Activated T-cell treated with anti-CD3 and anti-CD28 coated beads, Interleukin-2, amount 50 U/mL, for 4 hours (primary cell): ENCODE results near the gene SETX. TPM values are rescaled to one million over a fixed set of nuclear protein-coding genes. Genes with fewer than 3 reads are reported as not detected.

Experiments
- ATAC-seq, 2 donors: fragments of 200-7000 bp; cut with Tn5 transposase; one replicate each; pipeline ENCODE4 v1.10.0; 2021
- DNase-seq: peaks from one replicate; pipeline ENCODE4 v3.0.0-alpha.2; 2020
- H3K27me3 Mint-ChIP-seq: one replicate; pipeline ENCODE4 v1.8.0; 2021; ENCODE audit warnings: low read depth, mixed read lengths
- H3K36me3 Mint-ChIP-seq: one replicate; pipeline ENCODE4 v1.8.0; 2022; ENCODE audit warnings: mixed read lengths; ENCODE audit not compliant: insufficient read depth
- H3K4me1 Mint-ChIP-seq: one replicate; pipeline ENCODE4 v1.8.0; 2021; ENCODE audit warnings: low read depth, mixed read lengths
- H3K4me3 Mint-ChIP-seq: one replicate; pipeline ENCODE4 v1.8.0; 2021; ENCODE audit warnings: mild to moderate bottlenecking, moderate library complexity, mixed read lengths
- H3K9me3 Mint-ChIP-seq: one replicate; pipeline ENCODE4 v1.8.0; 2021; ENCODE audit warnings: mixed read lengths
- total RNA-seq, 3 donors: library from RNA; stranded (reverse); gene quantifications; one replicate each; pipeline ENCODE4 v1.2.1, GENCODE V29; 2021

Gene SETX
- total RNA-seq, 3 donors from 2014 or later = 31.9 to 34.0 (median 33.9) TPM

DNA sequence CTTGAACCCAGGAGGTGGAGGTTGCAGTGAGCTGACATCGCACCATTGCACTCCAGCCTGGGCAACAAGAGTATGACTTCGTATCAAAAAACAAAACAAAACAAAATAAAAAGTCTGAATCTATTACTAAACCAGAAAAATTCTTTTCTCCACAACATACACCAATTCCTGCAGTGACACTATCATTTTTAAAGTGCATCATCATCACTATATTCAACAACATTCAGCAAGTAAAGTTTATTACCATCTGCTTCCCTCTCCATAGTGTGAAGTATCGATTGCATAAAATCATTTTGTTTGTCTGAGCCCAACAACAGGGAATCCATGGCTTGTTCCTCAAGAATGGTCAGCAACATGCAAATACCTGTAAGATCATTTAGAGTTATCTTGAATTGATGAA is 20.4 kb downstream of the SETX start:
- Mint-ChIP-seq H3K4me3 (no peak overlapping the region), H3K4me1 (peaks cover 10% of the 10 kb centered on the region), H3K27me3 (no peaks in the 10 kb centered on the region), H3K9me3 (peaks cover 4% of the 10 kb centered on the region), H3K36me3 (peaks cover 62% of the 10 kb centered on the region)
- no peak for ATAC-seq
- DNase-seq = no peak

DNA sequence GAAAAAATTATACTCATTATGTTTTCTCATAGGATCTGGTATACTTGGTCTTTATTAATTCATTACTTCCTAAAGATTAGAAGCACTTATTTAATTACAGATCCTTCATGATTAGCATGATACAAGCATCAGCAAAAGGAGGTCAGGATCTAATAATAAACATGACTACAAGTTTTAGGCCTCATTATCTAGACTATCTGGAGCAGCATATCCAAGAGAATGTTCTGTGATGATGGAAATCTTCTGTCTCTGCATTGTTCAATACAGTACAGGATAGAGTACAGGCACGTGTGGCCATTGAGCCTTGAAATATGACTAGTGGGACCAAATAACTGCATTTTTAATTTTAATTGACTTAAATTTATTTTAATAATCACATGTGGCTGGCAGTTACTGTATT is 21.2 kb downstream of the SETX start:
- H3K36me3 Mint-ChIP-seq = peaks cover 66% of the 10 kb centered on the region
- ATAC-seq (no peak), DNase-seq (no peak)
- H3K4me3 Mint-ChIP-seq = no peak overlapping the region
- H3K9me3 Mint-ChIP-seq = peaks cover 6% of the 10 kb centered on the region
- peaks cover 13% of the 10 kb centered on the region for H3K4me1 Mint-ChIP-seq
- no peaks in the 10 kb centered on the region for H3K27me3 Mint-ChIP-seq

DNA sequence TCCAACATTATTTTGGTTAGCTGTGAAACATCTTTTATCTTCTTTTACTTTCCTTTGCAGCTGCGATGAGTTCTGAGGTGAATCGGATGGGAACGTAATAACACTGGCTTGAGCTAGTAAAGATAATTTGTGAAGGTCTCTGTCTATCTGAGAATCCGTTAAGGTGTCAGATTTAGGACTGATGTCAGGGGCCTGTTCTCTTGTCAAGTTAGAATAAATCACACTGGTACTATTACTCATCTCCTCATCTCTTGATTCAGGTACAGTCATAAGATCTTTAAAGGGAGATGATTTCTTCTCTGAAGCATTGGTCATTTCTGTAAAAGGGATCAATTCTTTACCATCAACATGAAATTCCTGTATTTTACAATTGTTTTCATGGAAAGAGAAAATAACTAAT is 26.2 kb downstream of the SETX start:
- peaks cover 77% of the 10 kb centered on the region for H3K36me3 Mint-ChIP-seq
- ATAC-seq = no peak
- H3K9me3 Mint-ChIP-seq = peaks cover 12% of the 10 kb centered on the region
- H3K27me3 Mint-ChIP-seq = no peaks in the 10 kb centered on the region
- no peak for DNase-seq
- peaks cover 40% of the 10 kb centered on the region for H3K4me1 Mint-ChIP-seq
- no peak overlapping the region for H3K4me3 Mint-ChIP-seq

DNA sequence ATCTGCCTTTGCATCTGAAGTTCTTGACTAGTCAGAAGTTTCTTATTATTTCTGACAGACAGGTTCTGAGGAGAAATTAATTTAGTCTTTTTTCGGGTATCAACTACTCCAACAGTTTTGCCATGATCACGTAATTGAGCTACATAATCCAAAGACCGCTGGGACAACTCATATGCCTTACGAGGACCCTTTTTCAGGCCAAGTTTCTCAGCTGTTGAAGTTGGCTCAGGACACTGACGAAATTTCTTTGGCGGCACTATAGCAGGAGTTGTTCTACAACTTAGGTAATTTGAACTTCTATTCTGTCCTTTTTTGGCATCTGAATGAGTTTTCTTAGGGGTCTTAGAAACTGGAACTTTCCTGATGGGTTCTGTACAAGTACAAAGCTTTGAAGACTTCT is 27.2 kb downstream of the SETX start:
- Mint-ChIP-seq H3K4me1 (peaks cover 48% of the 10 kb centered on the region), H3K4me3 (no peak overlapping the region), H3K27me3 (no peaks in the 10 kb centered on the region), H3K36me3 (peaks cover 78% of the 10 kb centered on the region), H3K9me3 (peaks cover 12% of the 10 kb centered on the region)
- DNase-seq = no peak
- no peak for ATAC-seq

DNA sequence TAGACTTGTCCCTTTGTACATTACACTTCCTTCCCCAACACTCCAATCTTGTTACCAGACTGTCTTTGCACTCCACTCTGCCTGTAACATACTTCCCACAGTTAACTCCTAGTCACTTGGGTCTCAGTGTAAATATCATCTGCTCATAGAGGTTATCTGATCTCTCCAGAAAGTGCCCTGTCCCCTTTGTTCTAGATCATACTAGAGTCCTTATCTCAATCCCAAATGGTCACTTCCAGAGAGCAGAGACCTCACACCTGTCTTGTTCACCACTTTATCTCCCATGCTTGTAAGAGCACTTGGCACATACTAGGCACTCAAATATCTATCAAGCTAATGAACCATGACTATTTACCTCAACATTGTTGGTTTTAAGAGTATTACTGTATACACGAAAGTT is 30.4 kb downstream of the SETX start:
- DNase-seq (no peak), ATAC-seq (no peak)
- H3K36me3 Mint-ChIP-seq = peaks cover 59% of the 10 kb centered on the region
- H3K4me3 Mint-ChIP-seq = no peak overlapping the region
- H3K9me3 Mint-ChIP-seq = peaks cover 8% of the 10 kb centered on the region
- peaks cover 63% of the 10 kb centered on the region for H3K4me1 Mint-ChIP-seq
- H3K27me3 Mint-ChIP-seq = no peaks in the 10 kb centered on the region

DNA sequence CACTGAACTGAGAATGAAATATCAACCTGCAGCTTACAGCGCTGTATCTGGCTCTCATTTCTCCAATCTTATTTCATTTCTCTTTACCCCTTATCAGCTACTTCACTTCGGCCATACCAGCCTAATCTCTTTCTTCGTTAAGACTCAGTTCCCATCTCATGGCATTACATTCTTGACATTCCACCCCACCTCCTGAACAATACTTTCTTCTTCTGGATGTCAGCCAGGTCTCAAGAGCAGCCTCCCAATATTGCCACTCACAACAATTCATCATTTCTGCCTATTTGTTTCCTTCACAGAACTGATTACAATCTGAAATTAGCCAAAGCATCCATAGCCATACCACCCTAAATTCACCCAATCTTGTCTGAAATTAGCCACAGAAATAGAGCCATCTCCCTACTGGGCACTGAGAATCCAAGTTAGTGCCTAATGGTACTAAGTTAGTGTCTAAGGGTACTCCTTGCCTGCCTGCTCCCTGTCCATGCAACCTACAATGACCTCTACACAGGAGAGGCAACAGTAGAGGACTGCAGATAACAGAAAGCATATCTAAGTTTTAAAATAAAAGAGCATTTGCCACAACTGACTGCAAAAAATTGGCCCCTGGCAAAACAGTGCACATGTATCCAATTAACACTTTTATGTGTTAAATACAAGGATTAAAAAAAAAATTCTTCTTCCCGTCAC is 35.2 kb downstream of the SETX start:
- peaks cover 42% of the 10 kb centered on the region for H3K4me1 Mint-ChIP-seq
- ATAC-seq (no peak), DNase-seq (no peak)
- H3K27me3 Mint-ChIP-seq = no peaks in the 10 kb centered on the region
- no peaks in the 10 kb centered on the region for H3K9me3 Mint-ChIP-seq
- peaks cover 30% of the 10 kb centered on the region for H3K36me3 Mint-ChIP-seq
- H3K4me3 Mint-ChIP-seq = no peak overlapping the region

DNA sequence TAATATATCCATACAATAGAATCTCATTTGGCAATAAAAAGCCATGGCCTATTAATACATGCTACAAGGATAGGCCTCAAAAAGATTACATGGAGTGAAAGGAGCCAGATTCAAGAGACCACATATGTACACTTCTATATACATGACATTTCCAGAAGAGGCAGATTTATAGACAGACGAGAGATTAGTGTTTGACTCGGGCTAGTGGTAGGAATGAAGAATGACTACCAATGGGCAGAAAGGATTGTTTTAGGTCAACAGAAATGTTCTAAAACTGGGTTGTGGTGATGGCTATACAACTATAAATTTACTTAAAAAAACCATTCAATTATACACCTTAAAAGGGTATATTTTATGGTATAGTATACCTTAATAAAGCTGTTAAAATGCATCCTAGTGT is 41.9 kb downstream of the SETX start:
- Mint-ChIP-seq H3K27me3 (no peaks in the 10 kb centered on the region), H3K4me1 (peaks cover 21% of the 10 kb centered on the region), H3K9me3 (no peaks in the 10 kb centered on the region), H3K36me3 (peaks cover 49% of the 10 kb centered on the region), H3K4me3 (no peak overlapping the region)
- no peak for DNase-seq
- no peak for ATAC-seq

DNA sequence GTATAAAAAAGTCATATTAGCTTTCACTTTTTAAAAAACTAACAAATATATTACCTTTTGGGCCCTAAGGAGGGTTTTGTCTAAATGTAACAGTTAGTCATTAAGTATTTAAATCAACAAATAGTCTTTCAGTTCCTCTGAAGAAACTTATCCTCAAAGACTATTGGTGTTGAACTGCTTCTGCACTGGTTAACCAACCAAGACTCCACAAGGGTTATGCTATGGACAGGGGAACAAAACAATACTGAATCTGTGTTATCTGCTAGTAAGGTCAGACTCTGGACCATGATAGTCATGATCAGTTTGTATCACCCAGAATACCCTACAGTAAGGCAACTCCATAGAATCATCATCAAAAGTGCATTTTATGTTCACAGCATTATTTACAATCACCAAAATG is 42.4 kb downstream of the SETX start:
- Mint-ChIP-seq H3K36me3 (peaks cover 49% of the 10 kb centered on the region), H3K9me3 (no peaks in the 10 kb centered on the region), H3K4me3 (no peak overlapping the region), H3K4me1 (peaks cover 21% of the 10 kb centered on the region), H3K27me3 (no peaks in the 10 kb centered on the region)
- DNase-seq = no peak
- ATAC-seq = no peak

DNA sequence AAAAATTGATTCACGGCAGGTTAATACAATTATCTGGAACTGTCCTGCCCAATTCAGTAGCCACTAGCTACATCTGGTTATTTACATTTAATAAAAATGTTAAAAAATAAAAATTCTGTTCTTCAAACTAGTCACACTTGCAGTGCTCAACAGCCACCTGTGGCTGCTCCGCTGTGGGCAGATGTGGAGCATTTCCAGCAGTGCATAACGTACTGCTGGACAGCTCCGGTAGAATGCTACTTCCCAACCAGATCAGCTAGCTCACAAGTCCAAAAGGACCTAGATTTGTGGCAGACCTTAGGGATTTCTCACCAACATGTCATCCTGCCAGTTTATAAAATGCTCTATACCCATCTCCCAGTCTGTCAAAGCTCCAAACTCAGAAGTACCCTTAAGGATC is 42.8 kb downstream of the SETX start:
- DNase-seq (no peak), ATAC-seq (no peak)
- Mint-ChIP-seq H3K36me3 (peaks cover 49% of the 10 kb centered on the region), H3K4me3 (no peak overlapping the region), H3K9me3 (no peaks in the 10 kb centered on the region), H3K27me3 (no peaks in the 10 kb centered on the region), H3K4me1 (peaks cover 21% of the 10 kb centered on the region)

DNA sequence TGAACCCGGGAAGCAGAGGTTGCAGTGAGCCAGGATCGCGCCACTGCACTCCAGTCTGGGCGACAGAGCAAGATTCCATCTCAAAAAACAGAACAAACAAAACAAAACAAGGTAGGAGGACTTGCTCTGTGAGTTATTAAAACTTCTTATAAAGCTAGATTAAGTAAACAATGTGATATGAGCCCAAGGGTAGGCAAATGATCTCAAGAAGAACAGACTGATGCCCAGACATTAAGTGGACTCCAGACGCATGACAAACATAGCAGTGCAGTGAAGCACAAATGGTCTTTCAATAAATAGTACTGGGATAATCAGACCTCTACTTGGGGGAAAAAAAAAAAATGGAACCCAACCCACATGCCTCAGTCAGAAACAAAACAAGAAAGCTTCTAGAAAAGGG is 45.7 kb downstream of the SETX start:
- no peaks in the 10 kb centered on the region for H3K9me3 Mint-ChIP-seq
- peaks cover 26% of the 10 kb centered on the region for H3K4me1 Mint-ChIP-seq
- H3K4me3 Mint-ChIP-seq = no peak overlapping the region
- H3K36me3 Mint-ChIP-seq = peaks cover 57% of the 10 kb centered on the region
- H3K27me3 Mint-ChIP-seq = no peaks in the 10 kb centered on the region
- no peak for ATAC-seq
- DNase-seq = no peak

DNA sequence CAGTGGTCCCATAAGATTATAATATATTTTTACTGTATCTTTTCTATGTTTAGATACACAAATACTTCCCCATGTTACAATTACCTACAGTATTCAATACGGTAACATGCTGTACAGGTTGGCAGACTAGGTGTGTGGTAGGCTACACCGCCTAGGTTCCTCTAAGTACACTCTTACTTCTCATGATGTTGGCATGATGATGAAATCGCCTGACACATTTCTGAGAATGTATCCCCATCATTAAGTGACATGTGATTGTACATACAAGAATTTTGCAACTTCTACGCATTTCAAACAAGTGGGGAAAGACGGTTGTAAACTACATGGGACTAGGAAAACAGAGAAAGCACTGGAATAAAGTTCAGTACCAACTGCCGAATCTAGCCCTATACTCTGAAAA is 53.3 kb downstream of the SETX start:
- Mint-ChIP-seq H3K27me3 (no peaks in the 10 kb centered on the region), H3K4me1 (peaks cover 17% of the 10 kb centered on the region), H3K36me3 (peaks cover 46% of the 10 kb centered on the region), H3K9me3 (no peaks in the 10 kb centered on the region), H3K4me3 (no peak overlapping the region)
- DNase-seq (no peak), ATAC-seq (no peak)

DNA sequence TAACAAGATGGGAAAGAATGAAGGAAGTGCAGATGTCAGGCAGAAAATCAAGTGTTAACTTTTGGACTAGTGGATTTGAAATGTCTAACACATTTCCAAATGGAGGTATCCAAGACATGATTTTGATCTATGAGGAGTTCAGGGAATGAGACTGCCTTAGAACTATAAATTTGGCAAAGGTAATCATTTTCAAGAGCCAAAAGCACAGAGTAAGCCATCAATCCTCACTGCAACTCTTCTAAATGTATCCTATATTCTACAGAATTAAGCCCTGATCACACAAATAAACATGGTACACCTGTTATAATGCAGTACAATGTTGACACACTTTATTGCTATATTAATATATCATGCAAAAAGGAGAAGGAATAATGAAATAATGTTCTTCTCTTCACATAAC is 55.6 kb downstream of the SETX start:
- DNase-seq (no peak), ATAC-seq (no peak)
- Mint-ChIP-seq H3K36me3 (peaks cover 52% of the 10 kb centered on the region), H3K4me1 (peaks cover 19% of the 10 kb centered on the region), H3K4me3 (no peak overlapping the region), H3K9me3 (no peaks in the 10 kb centered on the region), H3K27me3 (no peaks in the 10 kb centered on the region)

DNA sequence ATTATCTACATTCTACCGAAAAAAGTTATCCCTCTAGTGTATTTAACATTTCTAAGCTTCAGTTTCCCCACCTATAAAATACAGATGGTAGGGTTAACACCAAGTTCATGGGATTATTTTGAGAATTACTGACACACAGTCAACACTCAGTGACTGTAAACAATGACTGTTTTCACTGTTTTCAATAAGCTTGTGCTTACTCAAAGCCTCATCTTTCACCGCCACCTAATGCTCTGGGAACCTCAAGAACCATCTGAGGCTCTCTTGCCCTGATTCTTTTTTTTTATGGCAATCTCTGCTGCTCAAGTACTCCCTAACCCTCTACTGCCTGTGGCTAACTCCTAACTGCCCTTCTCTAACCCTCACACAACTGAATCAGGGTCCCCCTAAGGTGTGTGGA is 59.6 kb downstream of the SETX start:
- H3K36me3 Mint-ChIP-seq = peaks cover 39% of the 10 kb centered on the region
- H3K4me1 Mint-ChIP-seq = peaks cover 23% of the 10 kb centered on the region
- no peaks in the 10 kb centered on the region for H3K9me3 Mint-ChIP-seq

DNA sequence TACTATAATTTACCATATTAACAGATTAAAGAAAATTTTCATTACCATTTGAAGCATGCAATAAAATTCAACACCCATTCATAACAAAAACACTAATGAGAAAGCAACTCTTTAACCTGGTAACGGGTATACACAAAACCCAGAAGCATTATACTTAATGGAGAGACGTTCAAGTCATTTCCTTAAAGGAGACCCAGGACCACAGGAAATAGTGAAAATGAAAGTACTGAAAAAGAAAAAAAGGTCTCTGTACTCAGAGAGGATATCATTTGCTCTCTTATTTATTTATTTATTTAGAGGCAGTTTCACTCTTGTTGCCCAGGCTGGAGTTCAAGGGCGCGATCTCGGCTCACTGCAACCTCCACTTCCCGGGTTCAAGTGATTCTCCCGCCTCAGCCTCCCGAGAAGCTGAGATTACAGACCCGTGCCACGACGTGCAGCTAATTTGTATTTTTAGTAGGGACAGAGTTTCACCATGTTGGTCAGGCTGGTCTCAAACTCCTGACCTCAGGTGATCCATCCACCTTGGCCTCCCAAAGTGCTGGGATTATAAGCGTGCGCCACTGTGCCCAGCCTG is 61.6 kb downstream of the SETX start:
- Mint-ChIP-seq H3K27me3 (no peaks in the 10 kb centered on the region), H3K4me3 (no peak overlapping the region), H3K4me1 (peaks cover 27% of the 10 kb centered on the region), H3K36me3 (peaks cover 27% of the 10 kb centered on the region), H3K9me3 (no peaks in the 10 kb centered on the region)
- ATAC-seq = peak in 1 of 2 donors; percentile 61
- no peak for DNase-seq

More for the DNA sequence above, 59.6 kb downstream of the SETX start:
- Mint-ChIP-seq H3K4me3 (no peak overlapping the region), H3K27me3 (no peaks in the 10 kb centered on the region)
- no peak for ATAC-seq
- DNase-seq = no peak

DNA sequence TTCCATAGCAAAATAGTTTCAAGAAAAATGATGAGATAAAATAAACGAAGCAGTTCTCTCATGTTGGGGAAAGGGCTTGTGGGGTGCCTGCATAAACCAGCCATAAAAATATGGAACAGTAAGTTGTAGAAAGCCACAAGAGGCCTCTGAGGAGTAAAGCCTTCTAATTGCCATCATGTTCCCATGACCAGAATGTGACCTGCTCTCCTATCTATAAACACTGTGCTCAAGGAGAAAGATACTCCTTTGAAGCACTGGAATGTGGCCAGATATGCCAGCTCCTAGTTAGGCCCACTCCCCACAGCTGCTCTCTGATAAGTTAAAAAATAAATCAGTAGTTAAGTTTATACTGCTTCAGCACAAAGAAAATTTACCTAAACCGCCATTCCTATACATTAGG is 65.8 kb downstream of the SETX start:
- DNase-seq (no peak), ATAC-seq (no peak)
- H3K9me3 Mint-ChIP-seq = no peaks in the 10 kb centered on the region
- no peak overlapping the region for H3K4me3 Mint-ChIP-seq
- peaks cover 17% of the 10 kb centered on the region for H3K4me1 Mint-ChIP-seq
- H3K27me3 Mint-ChIP-seq = no peaks in the 10 kb centered on the region
- H3K36me3 Mint-ChIP-seq = peaks cover 18% of the 10 kb centered on the region
